ENCODE data around the gene YWHAQ. TPM values are rescaled to one million over a fixed set of nuclear protein-coding genes. Genes with fewer than 3 reads are reported as not detected.
"Not testable (repeated sequence)": the region's sequence is repeated elsewhere in the genome, so short reads cannot be mapped to it uniquely, and the experiment has no call there.

Gene YWHAQ
- polyA plus RNA-seq, 4 donors, result 349 to 445 (median 409) TPM

DNA sequence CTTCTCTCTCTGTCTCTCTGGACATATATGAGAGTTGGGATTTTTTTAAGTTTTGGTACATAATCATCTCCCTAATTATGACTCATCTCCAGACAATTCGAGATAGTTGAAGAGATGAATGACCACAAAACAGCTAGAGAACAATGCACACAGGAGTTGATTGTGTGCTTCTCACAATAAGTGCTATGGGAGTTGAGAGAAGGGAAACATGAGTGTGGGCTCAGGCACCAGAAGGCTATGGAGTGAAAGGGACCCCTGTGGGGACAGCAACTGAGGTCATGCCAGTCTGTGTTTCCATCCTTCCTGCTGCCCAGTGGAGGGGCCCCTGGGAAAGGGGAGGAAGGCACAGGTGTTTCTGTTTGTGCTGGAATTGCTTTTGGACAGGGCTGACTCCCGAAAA lies 6.5 kb upstream of the YWHAQ start:
- DNase-seq (ENCODE audit: low read depth in 4 of 4, low spot score in 2 of 4), result no peak

DNA sequence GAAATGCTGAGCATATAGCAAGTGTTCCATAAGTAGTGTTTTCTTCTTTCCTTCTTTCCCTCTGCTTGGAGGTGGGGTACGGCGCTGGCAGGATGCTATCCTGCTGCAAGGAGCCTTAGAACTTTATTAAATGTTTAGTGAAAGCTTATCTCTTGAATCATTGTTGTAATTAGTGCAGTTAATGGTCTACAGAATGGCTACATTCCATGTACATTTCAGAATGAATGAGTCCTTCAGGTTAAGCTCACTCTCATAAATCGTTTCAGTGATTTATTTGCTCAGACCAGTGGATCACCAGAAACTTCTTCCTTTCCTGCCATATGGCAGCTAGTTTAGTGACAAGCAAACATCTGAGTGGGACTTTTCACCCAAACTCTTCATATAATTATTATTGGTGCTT lies 3.3 kb upstream of the YWHAQ start:
- no peak for DNase-seq (ENCODE audit: low read depth in 4 of 4, low spot score in 2 of 4)

DNA sequence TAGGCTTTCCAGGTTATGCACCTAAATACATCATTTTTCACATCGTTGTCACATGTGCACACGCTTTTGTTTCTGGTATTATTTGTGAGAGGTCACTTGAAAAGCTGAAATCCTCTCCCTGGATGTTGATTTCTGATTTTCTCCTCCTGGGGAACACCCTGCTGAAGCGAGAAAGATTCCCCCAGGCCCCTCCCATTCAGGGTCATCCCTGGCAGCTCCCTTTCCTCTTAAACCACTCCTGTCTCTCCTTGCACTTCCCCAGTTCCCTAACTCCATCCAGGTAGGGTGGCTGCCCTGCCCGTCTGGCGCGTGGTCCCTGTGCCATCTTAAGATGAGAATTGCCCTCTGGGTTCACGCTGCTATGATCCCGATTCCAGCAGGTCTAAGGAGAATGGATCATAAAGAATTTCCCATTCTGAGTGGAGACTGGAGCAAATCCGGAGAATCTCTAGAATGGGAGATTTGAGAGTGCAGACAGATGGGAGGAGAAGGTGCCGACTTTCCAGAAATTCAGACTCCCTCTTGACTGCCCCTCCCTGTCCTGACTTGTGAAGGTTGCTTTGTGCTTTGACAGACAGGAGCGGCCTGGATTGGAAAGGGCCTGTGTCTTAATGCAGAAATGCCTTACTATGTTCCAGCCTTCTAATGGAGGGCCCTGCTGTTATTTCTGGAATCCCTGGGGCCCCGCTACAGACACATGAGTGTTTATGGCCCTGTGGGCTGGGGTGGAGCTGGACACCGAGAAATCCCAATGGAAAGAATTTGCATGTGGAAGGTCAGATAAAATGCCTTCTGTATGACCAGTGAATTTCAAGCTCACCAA lies 1.3 kb upstream of the YWHAQ start:
- no peak for DNase-seq (ENCODE audit: low read depth in 4 of 4, low spot score in 2 of 4)

DNA sequence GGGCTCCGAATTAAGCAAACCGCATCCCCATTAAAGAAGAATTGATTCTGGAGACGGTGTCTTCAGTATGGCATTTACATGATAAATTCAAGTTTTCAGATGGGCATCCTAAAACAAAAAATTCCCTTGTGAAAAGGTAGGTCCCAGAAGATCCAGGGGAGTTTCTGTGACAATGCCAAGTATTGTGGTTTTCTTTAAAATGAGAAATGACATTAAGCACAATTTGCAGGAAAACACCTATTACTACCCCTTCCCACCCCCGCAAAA lies 689 bp upstream of the YWHAQ start:
- no peak for DNase-seq (ENCODE audit: low read depth in 4 of 4, low spot score in 2 of 4)

DNA sequence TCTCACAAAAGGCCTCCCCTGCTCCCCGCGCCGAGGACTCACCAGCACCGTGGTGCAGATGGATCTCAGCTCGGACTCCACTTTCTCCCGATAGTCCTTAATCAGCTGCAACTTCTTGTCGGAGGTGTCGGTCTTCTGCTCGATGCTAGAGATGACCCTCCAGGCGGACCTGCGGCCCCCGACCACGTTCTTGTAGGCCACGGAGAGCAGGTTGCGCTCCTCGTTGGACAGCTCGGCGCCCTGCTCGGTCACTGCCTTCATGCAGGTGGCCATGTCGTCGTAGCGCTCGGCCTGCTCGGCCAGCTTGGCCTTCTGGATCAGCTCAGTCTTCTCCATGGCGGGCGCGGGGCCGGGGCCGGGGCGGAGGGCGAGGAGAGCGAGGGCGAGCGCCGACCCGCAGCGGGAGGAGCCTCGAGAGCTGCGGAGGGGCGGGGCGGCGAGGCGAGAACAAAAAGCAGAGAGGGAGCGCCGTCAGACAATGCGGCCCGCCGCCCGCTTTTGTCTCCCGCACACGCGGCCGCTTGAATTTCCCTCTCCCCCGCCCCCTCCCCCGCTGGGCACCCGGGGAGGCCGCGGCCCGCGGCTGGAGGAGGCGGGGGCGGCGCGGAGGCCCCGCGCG lies 571 bp downstream of the YWHAQ start:
- DNase-seq (ENCODE audit: low read depth in 4 of 4, low spot score in 2 of 4), result peak in 2 of 4 donors; percentile 37 to 50

DNA sequence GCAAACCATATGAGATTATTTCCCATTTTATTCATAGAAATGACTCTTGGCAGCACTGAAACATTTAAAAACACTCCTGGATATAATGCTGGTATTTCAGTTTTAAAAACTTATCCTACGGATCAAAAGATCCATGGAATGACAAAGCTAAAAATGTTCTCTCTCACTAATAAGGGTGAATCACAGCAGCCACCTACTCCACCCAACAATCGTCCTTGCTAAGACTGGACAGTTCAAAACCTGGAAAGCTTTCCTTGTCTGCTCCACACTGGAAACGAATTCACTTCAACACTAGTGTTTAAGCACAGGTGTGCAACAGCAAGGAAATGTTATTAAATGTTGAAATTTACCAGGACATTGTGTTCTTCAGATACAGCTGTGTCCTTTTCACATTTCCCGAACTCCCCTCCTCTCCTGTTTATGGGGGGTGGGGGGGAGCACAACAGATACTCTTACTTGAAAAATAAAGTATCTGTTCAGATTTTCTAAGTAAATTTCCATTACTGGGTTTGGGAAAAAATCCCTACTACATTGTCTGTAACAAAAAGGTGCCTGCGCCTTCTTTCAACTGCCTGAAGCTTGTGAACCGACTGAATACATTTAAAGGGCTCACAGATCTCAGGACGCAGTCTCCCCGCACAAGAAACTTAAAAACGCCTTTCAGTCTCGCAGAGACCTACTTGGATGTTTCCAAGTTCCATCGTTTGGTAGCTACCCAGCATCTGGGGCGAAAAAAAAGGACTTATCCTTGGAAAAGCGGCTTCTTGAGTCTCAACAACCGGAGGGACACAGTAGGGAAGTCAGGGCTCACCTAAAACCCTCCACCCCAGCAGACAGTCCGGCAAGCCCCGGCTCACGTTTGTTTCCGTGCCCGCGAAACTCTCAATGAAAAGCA lies 1.3 kb downstream of the YWHAQ start:
- no peak for DNase-seq (ENCODE audit: low read depth in 4 of 4, low spot score in 2 of 4)

DNA sequence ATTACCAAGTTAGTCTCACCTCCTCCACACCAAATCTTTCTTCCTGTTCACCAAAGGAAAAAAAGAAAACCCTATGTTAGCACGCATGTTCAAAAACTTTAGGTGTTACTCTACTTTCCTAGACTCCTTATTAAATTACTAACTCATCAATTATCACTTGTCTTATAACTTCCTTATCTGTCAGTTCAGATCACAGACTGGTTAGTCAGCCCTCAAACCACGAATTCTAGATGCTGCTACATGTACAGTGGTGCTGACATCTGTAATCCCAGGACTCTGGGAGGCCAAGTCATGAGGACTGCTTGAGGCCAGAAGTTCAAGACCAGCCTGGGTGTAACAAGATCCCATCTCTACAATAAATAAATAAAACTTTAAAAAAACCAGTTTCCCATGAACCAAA lies 3.5 kb downstream of the YWHAQ start:
- no peak for DNase-seq (ENCODE audit: low read depth in 4 of 4, low spot score in 2 of 4)

DNA sequence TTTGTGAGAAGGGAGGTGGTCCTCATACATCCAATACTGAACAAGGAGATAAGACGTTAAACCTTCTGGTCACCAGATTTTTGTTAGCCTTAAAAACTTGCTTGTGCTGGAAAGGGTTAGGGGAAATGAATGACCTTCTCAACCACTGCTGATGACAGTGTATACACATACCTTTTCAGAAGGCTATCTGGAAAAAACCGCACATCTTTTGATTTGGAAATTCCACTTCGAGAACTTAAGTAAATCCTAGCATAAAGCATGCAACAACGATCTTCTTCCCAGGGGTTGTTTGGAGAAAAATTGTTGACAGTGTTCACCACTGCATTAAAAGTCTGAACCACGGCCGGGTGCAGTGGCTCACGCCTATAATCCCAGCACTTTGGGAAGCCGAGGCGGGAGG lies 7.6 kb downstream of the YWHAQ start:
- no peak for DNase-seq (ENCODE audit: low read depth in 4 of 4, low spot score in 2 of 4)

DNA sequence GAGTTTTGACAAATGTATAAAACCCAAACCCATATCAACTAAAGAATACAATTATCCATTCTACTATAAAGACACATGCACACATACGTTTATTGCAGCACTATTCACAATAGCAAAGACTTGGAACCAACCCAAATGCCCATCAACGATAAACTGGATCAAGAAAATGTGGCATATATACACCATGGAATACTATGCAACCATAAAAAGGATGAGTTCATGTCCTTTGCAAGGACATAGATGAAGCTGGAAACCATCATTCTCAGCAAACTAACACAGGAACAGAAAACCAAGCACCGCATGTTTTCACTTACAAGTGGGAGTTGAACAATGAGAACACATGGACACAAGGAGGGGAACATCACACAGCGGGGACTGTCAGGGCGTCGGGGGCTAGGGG lies 9.1 kb downstream of the YWHAQ start:
- DNase-seq (ENCODE audit: low read depth in 4 of 4, low spot score in 2 of 4), result not testable (repeated sequence)

DNA sequence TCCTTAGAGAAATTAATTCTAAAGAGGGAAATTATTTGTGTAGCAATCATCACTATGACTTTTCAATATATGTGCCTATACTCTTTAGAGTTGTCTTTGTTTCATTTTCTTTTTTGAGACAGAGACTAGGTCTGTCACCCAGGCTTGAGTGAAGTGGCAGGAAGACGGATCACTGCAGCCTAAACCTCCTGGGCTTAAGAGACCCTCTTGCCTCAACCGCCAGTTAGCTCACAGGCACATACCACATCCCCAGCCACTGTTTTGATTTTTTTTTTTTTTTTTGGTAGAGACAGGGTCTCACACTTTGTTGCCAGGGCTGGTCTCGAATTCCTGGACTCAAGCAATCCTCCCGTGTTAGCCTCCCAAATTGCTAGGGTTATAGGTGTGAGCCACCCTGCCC lies 12.4 kb downstream of the YWHAQ start:
- no peak for DNase-seq (ENCODE audit: low read depth in 4 of 4, low spot score in 2 of 4)

DNA sequence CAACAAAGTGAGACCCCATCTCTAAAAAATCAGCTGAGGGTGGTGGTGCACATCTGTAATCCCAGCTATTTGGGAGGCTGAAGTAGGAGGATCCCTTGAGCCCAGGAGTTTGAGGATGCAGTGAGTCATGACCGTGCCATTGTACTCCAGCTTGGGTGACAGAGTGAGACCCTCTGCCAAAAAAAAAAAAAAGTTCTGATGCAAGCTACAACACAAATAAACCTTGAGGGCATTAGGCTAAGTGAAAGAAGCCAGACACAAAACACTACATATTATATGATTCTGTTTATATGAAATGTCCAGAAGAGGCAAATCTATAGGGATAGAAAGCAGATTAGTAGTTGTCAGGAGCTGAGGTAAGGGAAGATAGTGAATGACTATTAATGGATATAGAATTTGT lies 13.0 kb downstream of the YWHAQ start:
- DNase-seq (ENCODE audit: low read depth in 4 of 4, low spot score in 2 of 4), result no peak

DNA sequence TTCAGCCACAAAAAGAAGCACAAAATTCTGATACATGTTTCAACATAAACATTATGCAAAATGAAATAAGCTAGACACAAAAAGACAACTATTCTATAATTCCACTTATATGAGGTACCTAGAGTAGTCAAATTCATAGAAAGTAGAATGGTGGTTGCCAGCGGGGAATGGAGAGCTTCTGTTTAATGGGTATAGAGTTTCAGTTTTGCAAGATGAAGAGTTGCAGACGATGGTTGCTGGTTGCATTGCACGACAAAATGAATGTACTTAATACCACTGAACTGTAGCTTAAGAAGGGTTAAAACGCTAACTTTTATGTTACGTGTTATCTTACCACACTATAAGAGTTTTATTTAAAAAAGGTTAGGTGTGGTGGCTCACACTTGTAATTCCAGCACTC lies 13.5 kb downstream of the YWHAQ start:
- DNase-seq (ENCODE audit: low read depth in 4 of 4, low spot score in 2 of 4), result no peak

DNA sequence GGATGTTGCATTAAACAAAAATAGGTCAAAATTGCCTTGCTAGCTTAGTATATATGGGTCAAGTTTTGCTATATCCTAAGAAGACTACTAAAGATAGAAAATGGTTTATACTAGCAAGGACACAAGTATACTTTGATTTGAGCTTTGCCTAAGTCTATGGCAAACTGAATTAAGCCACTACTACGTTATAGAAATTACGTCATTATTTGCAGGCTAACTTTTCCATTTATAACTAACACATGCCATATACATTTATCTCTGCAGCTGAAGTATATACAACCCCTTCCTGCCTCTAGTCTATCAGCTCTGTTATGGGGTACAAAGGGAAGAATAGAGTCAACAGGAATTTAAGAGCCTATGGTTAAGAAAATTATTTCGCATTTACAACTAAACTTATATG lies 16.2 kb downstream of the YWHAQ start:
- DNase-seq (ENCODE audit: low read depth in 4 of 4, low spot score in 2 of 4), result no peak

DNA sequence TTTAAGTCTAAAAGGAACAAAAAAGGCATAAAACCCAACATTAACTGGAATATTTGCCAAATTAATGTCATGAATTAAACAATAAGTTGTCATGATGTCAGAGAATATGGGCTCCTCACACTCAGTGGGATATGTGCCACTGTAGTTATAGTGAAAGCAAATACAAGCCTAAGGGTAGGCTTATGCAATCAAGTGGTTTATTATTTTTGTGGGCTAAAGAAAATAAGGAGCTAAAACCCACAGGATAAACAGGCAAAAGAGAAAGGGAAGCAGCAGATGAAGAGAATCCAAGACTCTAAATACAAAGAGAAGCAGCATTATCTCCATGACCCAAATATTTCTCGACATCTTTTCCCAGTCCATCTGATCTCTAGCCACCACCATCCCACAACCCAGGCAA lies 17.5 kb downstream of the YWHAQ start:
- DNase-seq (ENCODE audit: low read depth in 4 of 4, low spot score in 2 of 4), result no peak

DNA sequence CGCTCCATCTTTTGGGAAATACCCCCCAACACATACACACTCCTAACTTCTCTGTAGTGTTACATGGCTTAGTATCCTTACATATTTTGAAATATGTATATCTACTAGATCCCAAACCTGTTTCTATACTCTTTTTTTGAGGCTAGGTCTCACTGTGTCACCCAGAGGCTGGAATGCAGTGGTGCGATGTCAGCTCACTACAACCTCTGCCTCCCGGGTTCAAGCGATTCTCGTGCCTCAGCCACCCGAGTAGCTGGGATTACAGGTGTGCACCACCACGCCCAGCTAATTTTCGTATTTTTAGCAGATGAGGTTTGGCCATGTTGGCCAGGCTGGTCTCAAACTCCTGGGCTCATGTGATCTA lies 19.3 kb downstream of the YWHAQ start:
- DNase-seq (ENCODE audit: low read depth in 4 of 4, low spot score in 2 of 4), result not testable (repeated sequence)

DNA sequence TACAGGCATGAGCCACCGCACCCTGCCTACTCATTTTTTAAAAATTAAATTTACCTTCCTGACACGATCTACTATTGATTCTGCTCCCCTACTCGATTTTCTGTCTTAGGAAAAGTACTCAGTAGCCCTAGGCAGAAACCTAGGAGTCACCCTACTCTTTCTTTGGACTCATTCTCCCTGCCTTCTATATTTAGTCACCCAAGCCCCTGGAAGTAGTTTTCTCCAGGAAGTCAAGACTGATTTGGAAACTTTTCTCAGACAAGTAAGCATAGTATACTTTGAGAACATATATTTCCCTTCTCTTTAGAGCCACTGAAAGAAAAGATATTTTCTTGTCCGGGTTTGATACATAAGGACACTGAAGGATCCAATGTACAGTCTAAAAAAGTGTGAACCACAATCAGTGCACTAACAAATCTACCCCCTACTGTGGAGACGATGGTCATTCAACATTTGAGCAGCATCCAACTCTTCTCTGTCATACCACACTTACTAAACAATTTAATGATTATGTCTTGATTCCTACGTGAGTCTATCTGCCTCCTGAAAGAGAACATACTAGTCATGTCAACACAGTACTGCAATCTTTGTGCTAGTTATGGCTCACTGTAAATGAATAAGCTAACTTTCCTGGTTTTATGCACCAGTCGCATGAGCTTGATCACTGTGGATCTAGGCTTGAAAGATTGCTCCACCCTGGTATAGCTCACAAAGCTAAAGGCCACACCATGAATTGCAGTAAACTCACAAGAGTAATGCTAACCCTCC lies 19.8 kb downstream of the YWHAQ start:
- DNase-seq (ENCODE audit: low read depth in 4 of 4, low spot score in 2 of 4), result no peak

DNA sequence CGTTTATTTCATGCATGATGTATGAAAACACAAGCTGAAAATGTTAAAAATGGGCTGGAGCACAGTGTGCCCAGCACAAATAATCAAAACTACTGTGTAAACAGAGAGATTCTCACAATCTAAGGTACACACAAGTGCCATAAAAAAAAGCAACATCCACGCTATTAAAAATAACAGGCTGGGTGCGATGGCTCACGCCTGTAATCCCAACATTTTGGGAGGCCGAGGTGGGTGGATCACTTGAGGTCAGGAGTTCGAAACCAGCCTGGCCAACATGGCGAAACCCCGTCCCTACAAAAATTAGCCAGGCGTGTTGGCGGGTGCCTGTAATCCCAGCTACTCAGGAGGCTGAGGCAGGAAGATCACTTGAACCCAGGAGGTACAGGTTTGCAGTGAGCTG lies 22.3 kb downstream of the YWHAQ start:
- DNase-seq (ENCODE audit: low read depth in 4 of 4, low spot score in 2 of 4), result not testable (repeated sequence)

DNA sequence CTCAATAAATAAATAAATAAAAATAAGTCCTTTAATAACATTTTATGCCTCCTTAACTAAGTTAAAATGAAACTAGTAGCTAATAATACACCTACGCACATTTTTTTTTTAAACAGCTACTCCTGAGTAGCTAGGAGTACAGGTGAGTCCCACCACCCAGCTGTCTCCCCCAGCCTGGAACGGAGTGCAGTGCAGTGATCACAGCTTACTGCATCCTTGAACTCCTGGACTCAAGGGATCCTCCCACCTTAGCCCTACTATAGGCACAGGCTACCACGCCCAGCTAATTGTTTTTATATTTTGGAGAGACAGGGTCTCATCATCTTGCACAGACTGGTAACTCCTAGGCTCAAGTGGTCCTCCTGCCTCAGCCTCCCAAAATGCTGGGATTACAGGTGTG lies 28.4 kb downstream of the YWHAQ start:
- DNase-seq (ENCODE audit: low read depth in 4 of 4, low spot score in 2 of 4), result no peak

DNA sequence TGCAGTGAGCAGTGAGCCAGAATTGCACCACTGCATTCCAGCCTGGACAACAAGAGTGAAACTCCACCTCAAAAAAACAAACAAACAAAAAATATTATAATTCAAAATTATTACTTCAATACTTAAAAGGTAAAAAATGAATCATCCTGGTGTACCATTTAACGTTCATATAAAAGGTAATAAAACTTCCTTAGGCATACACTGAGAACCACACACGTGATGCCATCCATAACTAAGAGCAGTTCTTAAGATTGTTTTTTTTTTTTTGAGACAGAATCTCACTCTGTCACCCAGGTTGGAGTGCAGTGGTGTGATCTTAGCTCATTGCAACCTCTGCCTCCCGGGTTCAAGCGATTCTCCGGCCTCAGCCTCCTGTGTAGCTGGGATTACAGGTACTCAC lies 29.4 kb downstream of the YWHAQ start:
- no peak for DNase-seq (ENCODE audit: low read depth in 4 of 4, low spot score in 2 of 4)

DNA sequence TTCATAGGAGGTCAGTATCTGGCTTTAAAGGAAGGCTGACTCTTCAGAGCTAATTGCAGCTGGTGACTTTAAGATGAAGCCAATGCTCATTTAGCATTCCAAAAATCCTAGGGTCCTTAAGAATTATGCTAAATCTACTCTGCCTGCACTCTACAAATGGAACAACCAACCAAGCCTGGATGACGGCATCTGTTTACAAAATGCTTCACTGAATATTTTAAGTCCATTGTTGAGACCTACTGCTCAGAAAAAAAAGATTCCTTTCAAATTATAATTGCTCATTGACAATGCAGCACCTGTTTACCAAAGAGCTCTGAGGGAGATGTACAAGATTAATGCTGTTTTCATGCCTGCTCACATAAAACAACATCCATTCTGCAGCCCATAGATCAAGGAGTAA lies 31.4 kb downstream of the YWHAQ start:
- no peak for DNase-seq (ENCODE audit: low read depth in 4 of 4, low spot score in 2 of 4)

Data from left renal cortex interstitium (tissue), 4 donors.